Caco-2 (cell line): ENCODE measurements around the gene RSPH9. TPM values are rescaled to one million over a fixed set of nuclear protein-coding genes. Genes with fewer than 3 reads are reported as not detected.

Source experiments
- BruUV-seq: library from RNA; stranded (reverse); fragments of 400-500 nt; replicated peaks from 2 replicates; lab custom pipeline; 2021; lab: Mats Ljungman, UMichigan
- CTCF ChIA-PET: fragments of 300-600 bp; sonication (Branson Sonifier 250); formaldehyde crosslinking; loops from one replicate; lab custom pipeline; 2022; ENCODE audit warnings: antibody characterized with exemption; lab: Charles Lee
- POLR2A ChIA-PET: fragments of 300-600 bp; sonication (Branson Sonifier 250); formaldehyde crosslinking; loops from one replicate; lab custom pipeline; 2022; ENCODE audit warnings: antibody characterized with exemption; lab: Charles Lee
- DNase-seq, 2 experiments: peaks; one replicate each; pipeline versions ENCODE4 v3.0.0 to v3.0.0-alpha.2; 2020 to 2022
- H3K27me3 ChIP-seq: replicated peaks from 2 replicates; pipeline ENCODE4 v1.6.0; 2011; ENCODE audit warnings: low read length; ENCODE audit not compliant: control insufficient read depth, insufficient read depth
- H3K36me3 ChIP-seq: 2 replicates; pipeline ENCODE4 v1.5.1; 2011; ENCODE audit warnings: low read length; ENCODE audit not compliant: control insufficient read depth, insufficient read depth
- H3K4me1 ChIP-seq: fragments of 250-450 bp; sonication (Bioruptor Pico); 2 replicates; pipeline ENCODE4 v1.5.1; 2020; ENCODE audit warnings: mild to moderate bottlenecking
- H3K4me3 ChIP-seq: 2 replicates; pipeline ENCODE4 v1.5.1; 2011; ENCODE audit warnings: low read depth, mild to moderate bottlenecking, control low read depth, low read length
- H3K9me3 ChIP-seq: fragments of 250-450 bp; sonication (Bioruptor Pico); 2 replicates; pipeline ENCODE4 v1.5.1; 2020; ENCODE audit warnings: mild to moderate bottlenecking, moderate library complexity
- H3K27ac Mint-ChIP-seq: one replicate; pipeline ENCODE4 v1.8.0; 2022; ENCODE audit warnings: mixed read lengths; ENCODE audit not compliant: unreplicated experiment
- H3K27me3 Mint-ChIP-seq: one replicate; pipeline ENCODE4 v1.8.0; 2022; ENCODE audit warnings: mixed read lengths; ENCODE audit not compliant: insufficient read depth, unreplicated experiment
- H3K36me3 Mint-ChIP-seq: one replicate; pipeline ENCODE4 v1.8.0; 2022; ENCODE audit warnings: mild to moderate bottlenecking, mixed read lengths; ENCODE audit not compliant: insufficient read depth, unreplicated experiment
- H3K4me1 Mint-ChIP-seq: one replicate; pipeline ENCODE4 v1.8.0; 2022; ENCODE audit warnings: low read depth, mixed read lengths; ENCODE audit not compliant: unreplicated experiment
- H3K4me3 Mint-ChIP-seq: one replicate; pipeline ENCODE4 v1.8.0; 2022; ENCODE audit warnings: mild to moderate bottlenecking, moderate library complexity, mixed read lengths; ENCODE audit not compliant: unreplicated experiment
- H3K9me3 Mint-ChIP-seq: one replicate; pipeline ENCODE4 v1.8.0; 2022; ENCODE audit warnings: mixed read lengths; ENCODE audit not compliant: unreplicated experiment
- CTCF ChIP-seq, 2 experiments: fragments of 200-600 bp in 1 of 2; IDR thresholded peaks; 1 replicate in 1 of 2; 2 replicates in 1 of 2; pipeline versions ENCODE4 v1.5.1 to v1.8.0; 2011 to 2022; ENCODE audit warnings: antibody characterized with exemption in 1 of 2, control low read depth in 1 of 2, inconsistent platforms in 1 of 2, low read depth in 1 of 2, low read length in 1 of 2, mild to moderate bottlenecking in 1 of 2, moderate library complexity in 1 of 2; ENCODE audit not compliant: insufficient read depth in 1 of 2, severe bottlenecking in 1 of 2, unreplicated experiment in 1 of 2
- intact Hi-C: fragments of 100-400 bp; cut with micrococcal nuclease; formaldehyde crosslinking; loops from one replicate; pipeline ENCODE4 v1.10.0; 2022; ENCODE audit not compliant: unreplicated experiment
- total RNA-seq: library from RNA; stranded (reverse); gene quantifications from 2 replicates; pipeline ENCODE4 v1.2.3, GENCODE V29; 2022

The RSPH9 gene
- total RNA-seq, 1 experiment from 2014 or later = not detected

GRCh38 chr6:43634702-43635303, 10.0 kb upstream of the RSPH9 start:
- H3K4me3 ChIP-seq = no peak overlapping the region
- no peak for DNase-seq
- no peaks in the 10 kb centered on the region for H3K9me3 ChIP-seq
- no peaks in the 10 kb centered on the region; the same call in 1 of the 2 replicates for H3K36me3 ChIP-seq
- intact Hi-C loops = no loop called here
- BruUV-seq = no TSS peak
- H3K4me1 ChIP-seq = no peaks in the 10 kb centered on the region; the same call in 1 of the 2 replicates
- H3K4me3 Mint-ChIP-seq = peak overlapping the region; percentile 99
- peaks cover 44% of the 10 kb centered on the region for H3K36me3 Mint-ChIP-seq
- ChIA-PET CTCF (interaction anchor here (0.6 to 0.7 kb wide), 2 partner anchors 22 to 125 kb away, joined by 3 read pairs; no protein-coding TSS in a partner anchor), POLR2A (interaction anchor here (0.6 to 1.0 kb wide), 3 partner anchors 47 to 265 kb away, joined by 3 to 4 read pairs (median 3); partner anchors contain the start of gene ZNF318)
- H3K27me3 ChIP-seq = no peaks in the 10 kb centered on the region
- H3K9me3 Mint-ChIP-seq = no peaks in the 10 kb centered on the region
- H3K27ac Mint-ChIP-seq = no peak overlapping the region
- no peaks in the 10 kb centered on the region for H3K27me3 Mint-ChIP-seq
- H3K4me1 Mint-ChIP-seq = peaks cover 7% of the 10 kb centered on the region
- TF ChIP-seq CTCF (IDR thresholded peaks at IDR 0.05; ENCODE audit: insufficient read depth in 1 of 2, low read depth in 1 of 2, low read length in 1 of 2, severe bottlenecking in 1 of 2, unreplicated experiment in 1 of 2) = no peak

GRCh38 chr6:43635387-43636307, 9.2 kb upstream of the RSPH9 start, which contains the start of gene MAD2L1BP:
Gene MAD2L1BP, plus strand, starts transcription at chr6:43635840. Its CDS starts 36 bp downstream, at chr6:43635876.
- no peaks in the 10 kb centered on the region for H3K9me3 Mint-ChIP-seq
- Histone ChIP-seq H3K36me3 (peaks cover 1% of the 10 kb centered on the region; the same call in 1 of the 2 replicates), H3K27me3 (no peaks in the 10 kb centered on the region), H3K9me3 (no peaks in the 10 kb centered on the region), H3K4me1 (no peaks in the 10 kb centered on the region; the same call in 1 of the 2 replicates), H3K4me3 (peak within 1 kb of the TSS; percentile 80)
- H3K4me3 Mint-ChIP-seq = peak within 1 kb of the TSS; percentile 99
- POLR2A ChIA-PET = interaction anchor here (0.6 to 1.0 kb wide), 3 partner anchors 46 to 266 kb away, joined by 3 to 4 read pairs (median 3); partner anchors contain the start of gene ZNF318
- peak; percentile 78 to 82 for DNase-seq
- CTCF ChIA-PET = interaction anchor here (0.7 kb wide), 1 partner anchor 23 kb away, joined by 3 read pairs; no protein-coding TSS in a partner anchor
- no TSS peak for BruUV-seq
- H3K36me3 Mint-ChIP-seq = peaks cover 48% of the 10 kb centered on the region
- intact Hi-C loops = no loop called here
- peaks cover 7% of the 10 kb centered on the region for H3K4me1 Mint-ChIP-seq
- H3K27ac Mint-ChIP-seq = peak within 1 kb of the TSS; percentile 93
- no peaks in the 10 kb centered on the region for H3K27me3 Mint-ChIP-seq
- no peak for TF ChIP-seq CTCF (IDR thresholded peaks at IDR 0.05; ENCODE audit: insufficient read depth in 1 of 2, low read depth in 1 of 2, low read length in 1 of 2, severe bottlenecking in 1 of 2, unreplicated experiment in 1 of 2)

- no TSS peak for BruUV-seq
- intact Hi-C loops = no loop called here
- no peaks in the 10 kb centered on the region for H3K27me3 ChIP-seq
- ChIA-PET CTCF (no interaction called here), POLR2A (no interaction called here)
- no peak for TF ChIP-seq CTCF (IDR thresholded peaks at IDR 0.05; ENCODE audit: insufficient read depth in 1 of 2, low read depth in 1 of 2, low read length in 1 of 2, severe bottlenecking in 1 of 2, unreplicated experiment in 1 of 2)
- DNase-seq = no peak
- peaks cover 1% of the 10 kb centered on the region for H3K36me3 ChIP-seq
- Mint-ChIP-seq H3K9me3 (no peaks in the 10 kb centered on the region), H3K27me3 (no peaks in the 10 kb centered on the region), H3K4me3 (peak overlapping the region; percentile 99), H3K27ac (peak overlapping the region; percentile 93), H3K4me1 (peaks cover 7% of the 10 kb centered on the region), H3K36me3 (peaks cover 55% of the 10 kb centered on the region)
- H3K4me3 ChIP-seq = peak overlapping the region; percentile 80
- no peaks in the 10 kb centered on the region for H3K9me3 ChIP-seq
- no peaks in the 10 kb centered on the region; the same call in 1 of the 2 replicates for H3K4me1 ChIP-seq
Observed at GRCh38 chr6:43636308-43636659, 8.6 kb upstream of the RSPH9 start.
